DMS 273 (cell line): ENCODE results near the gene MDFI.

Source experiments
- DNase-seq: peaks from one replicate; lab custom pipeline; 2025; ENCODE audit not compliant: unreplicated experiment; lab: John Stamatoyannopoulos, UW

MDFI gene

GRCh38 chr6:41633056-41633634 lies 5.1 kb upstream of the MDFI start:
- DNase-seq, result no peak

- DNase-seq, result peak; percentile 29
Observed at GRCh38 chr6:41634657-41635056, 3.6 kb upstream of the MDFI start.

GRCh38 chr6:41635365-41635764 lies 2.9 kb upstream of the MDFI start:
- DNase-seq, result no peak

- no peak for DNase-seq
Observed at GRCh38 chr6:41636833-41637193, 1.5 kb upstream of the MDFI start.

GRCh38 chr6:41637194-41638001 lies 870 bp upstream of the MDFI start:
- no peak for DNase-seq

- DNase-seq, result peak; percentile 76
Observed at GRCh38 chr6:41638935-41639808, 904 bp downstream of the MDFI start.

GRCh38 chr6:41639809-41640371 lies 1.6 kb downstream of the MDFI start:
- peak; percentile 60 for DNase-seq

- peak; percentile 39 for DNase-seq
Observed at GRCh38 chr6:41640426-41640825, 2.2 kb downstream of the MDFI start.

- no peak for DNase-seq
Observed at GRCh38 chr6:41641352-41641925, 3.2 kb downstream of the MDFI start.

GRCh38 chr6:41642090-41642959 lies 4.1 kb downstream of the MDFI start:
- peak; percentile 61 for DNase-seq

- DNase-seq, result peak; percentile 53
Observed at GRCh38 chr6:41642960-41643898, 5.0 kb downstream of the MDFI start.

- no peak for DNase-seq
Observed at GRCh38 chr6:41643899-41644269, 5.6 kb downstream of the MDFI start.

- DNase-seq, result peak; percentile 82
Observed at GRCh38 chr6:41644297-41644879, 6.1 kb downstream of the MDFI start.

- DNase-seq, result no peak
Observed at GRCh38 chr6:41645007-41645618, 6.8 kb downstream of the MDFI start.

GRCh38 chr6:41646026-41646795 lies 7.9 kb downstream of the MDFI start:
- no peak for DNase-seq

- no peak for DNase-seq
Observed at GRCh38 chr6:41647061-41647511, 8.8 kb downstream of the MDFI start.

GRCh38 chr6:41648070-41648585 lies 9.9 kb downstream of the MDFI start:
- DNase-seq, result no peak
